HG03039 (cell line): Measurements from ENCODE around the gene CKMT2.

ENCODE experiments used
- ATAC-seq: cut with Tn5 transposase; IDR thresholded peaks from one replicate; pipeline ENCODE4 v1.9.1; 2021; ENCODE audit warnings: mild to moderate bottlenecking, moderate library complexity; ENCODE audit not compliant: unreplicated experiment

CKMT2 gene

DNA sequence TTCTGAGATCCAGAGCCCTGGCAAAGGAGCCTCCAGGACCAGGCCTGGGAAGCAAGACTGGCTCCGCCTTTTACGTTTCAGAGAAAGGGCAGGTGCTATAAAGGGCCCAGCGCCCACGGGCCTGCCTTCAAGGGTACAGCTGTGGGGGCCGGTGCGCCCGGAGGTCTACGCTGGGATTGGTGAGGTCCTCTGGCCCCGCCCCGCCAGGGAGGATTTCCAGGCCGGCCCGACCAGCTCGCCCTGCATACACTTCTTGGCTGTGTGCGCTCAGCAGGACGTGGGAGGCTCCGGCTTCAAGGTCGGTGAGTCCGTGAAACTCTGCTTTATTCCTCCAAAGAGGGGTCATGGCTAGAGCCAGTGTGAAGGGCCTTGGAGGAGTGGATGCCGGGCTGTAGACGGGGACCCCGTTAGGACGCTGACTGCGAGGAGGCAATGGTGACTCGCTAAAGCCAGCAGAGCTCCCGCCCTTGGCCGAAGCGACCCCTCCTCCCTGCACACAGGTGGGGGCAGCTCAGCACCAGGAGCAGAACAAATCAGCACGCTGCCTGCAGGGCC lies at the start of gene CKMT2:
Gene CKMT2, plus strand, starts transcription at position 243 of the 555 bp plus-strand sequence. CDS start 17,811 bp downstream, outside the sequence.
- ATAC-seq, result no peak

DNA sequence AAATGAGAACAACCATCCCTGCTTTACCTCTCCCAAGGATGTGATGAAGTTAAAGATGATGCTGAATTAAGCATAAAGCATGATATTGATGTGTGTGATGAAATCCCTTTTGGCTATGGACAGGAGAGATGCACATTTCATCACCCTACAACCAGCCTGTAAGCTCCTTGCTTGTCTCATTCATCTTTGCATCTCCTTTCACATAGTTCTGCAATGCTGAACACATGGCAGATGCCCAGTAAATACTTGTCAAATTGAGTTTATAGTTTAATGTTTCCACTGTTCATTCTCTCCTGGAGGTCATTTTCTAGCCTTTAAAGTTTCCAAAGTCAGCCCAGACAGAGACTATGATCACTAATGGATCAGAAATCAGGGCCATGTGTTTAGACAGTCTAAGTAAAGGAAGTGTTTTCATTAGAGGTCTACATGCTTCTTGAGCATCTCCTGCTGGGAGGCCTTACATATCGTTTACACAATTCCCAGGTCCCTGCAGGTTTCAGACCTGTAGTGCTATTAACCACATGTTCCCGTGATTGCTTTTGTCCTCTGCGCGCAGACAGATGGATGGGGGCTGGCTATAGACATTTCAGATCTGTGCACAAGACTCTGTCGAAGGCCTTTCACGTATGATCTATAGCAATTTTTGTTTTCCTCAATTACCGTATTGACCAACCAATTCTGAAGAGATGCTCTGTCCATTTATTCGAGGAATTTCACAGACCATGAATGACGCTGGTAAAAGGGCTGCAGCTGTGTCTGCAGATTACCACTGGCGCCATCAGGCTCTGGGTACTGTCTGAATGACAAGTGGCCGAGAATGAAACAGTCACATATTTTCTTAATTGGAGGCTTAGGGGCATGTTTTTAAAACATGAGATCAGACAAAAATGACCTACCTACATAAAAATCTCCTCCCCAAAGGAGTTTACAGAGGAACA lies 49.0 kb upstream of the CKMT2 start:
- no peak for ATAC-seq

DNA sequence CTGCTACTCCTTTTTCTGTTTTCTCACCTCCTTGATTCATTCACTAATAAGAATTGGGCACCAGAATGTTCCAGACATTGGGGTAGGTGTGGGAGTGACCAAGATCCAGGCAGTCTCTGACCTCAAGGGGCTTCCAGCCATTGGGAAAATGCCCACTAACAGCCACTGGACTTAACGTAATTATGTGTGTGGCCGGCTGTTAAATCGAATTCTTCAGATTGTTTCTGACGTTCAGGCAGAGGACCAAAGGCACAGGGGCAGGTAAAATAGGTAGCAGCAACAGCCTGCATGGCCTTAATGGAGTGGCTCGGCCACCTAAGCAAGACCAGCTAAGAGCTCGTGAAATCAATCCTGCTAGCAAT lies 48.4 kb upstream of the CKMT2 start:
- ATAC-seq, result no peak

DNA sequence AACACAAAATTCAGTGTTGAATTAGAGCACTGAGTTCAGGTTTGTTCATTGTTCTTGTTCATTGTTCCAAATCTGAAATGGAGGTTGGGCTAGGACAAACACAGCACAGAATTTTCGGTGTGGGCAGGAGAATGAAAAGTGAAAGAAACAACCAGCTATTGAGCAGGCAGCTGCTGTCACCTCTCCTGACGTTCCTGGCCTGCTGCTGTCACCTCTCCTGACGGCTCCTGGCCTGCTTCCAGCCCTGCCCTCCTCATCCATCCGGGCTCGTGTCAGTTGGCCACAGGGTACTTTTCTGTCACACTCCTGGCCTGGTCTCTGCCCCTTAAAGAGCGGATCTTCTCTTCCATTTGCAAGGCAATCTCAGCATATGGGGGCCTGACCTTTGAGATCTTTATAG lies 45.2 kb upstream of the CKMT2 start:
- ATAC-seq, result no peak

DNA sequence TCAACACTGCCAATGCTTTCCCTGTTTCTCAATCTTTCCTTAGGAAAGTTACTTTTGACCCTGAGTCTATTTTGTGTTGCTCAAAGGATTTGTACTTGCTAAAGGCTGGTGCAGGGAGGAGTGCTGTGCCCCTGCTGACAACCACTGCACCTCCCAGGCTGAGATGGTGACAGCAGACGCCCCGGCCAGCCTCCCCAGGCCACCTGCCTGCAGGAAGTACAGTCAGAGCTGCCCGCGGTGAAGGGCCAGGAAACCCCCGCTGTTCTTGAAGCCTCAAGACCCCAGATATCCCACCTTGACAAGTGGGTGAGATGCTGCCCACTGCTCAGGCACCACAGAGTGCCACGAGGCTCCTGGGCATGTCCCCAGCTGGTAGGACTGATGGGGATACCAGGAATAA lies 44.2 kb upstream of the CKMT2 start:
- ATAC-seq, result no peak

DNA sequence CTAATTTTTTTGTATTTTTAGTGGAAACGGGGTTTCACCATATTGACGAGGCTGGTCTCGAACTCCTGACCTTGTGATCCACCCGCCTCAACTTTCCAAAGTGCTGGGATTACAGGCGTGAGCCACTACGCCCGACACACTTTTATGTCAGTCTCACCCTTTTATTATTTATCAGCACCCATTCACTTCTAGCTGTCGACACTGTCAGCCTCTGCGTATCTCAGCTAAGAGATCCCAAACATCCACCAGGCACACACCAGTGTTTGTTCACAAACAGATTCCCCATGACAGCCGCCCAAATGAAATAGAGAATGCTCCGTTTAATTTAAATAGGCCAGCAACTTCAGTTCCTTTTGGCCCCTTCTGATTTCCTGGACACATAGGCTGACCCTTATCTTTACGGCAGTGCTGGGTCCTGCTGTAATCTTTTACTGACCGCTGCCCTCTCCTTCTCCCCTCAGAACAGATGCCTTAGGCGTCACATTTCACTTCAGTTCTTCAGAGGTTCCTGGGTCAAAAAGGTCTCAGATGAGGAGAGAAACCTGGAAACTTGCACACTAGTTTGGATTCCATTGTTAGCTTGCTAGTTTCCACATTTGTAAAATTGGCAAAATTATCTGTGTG lies 43.1 kb upstream of the CKMT2 start:
- ATAC-seq, result no peak

DNA sequence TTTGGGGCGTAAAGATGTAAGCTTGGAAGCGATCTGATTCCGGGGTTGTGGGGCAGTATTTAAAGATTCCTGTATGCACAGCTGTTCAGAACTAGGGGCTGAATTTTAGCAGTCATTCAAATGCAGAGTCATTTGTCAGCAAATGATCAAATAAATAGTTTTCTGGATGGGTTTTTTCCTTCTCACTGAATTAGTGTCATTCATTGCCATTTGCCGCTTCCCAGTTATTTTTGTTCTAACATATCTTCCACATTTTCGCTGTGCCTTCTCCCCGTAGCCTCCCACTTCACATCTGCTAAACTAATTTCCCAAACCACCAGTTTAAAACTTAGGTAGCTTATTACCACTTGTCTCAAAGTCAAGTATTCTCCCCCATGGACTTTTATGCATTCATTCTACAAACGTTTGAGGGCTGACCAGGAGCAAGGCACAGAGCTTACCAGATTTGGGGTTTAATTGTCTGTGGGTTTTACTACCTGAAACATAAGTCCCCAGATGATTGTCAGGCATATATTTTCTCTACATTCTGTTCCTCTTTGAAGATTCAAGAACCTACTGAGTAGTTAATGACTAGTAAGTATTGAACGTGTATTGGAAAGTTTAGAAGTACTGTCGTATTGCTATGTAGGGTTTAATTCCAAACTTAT lies 41.3 kb upstream of the CKMT2 start:
- ATAC-seq, result no peak

DNA sequence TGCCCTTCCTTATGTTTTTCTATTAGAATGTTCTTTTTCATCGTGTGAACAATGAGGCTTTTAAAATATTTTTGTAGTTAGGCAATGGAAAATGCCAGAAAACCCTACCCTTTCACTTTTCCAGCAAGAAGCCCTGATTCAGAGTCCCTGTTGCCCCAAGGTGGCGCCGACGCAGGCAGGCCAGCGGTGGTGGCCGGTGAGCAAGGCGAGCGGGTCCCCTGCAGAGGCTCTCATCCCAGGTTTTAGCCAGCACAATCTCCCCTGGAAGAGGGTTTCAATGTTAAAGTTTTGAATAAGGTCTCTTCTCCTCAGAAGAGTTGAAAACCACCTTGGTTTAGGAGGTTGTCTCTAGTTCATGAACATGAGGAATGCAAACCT lies 40.8 kb upstream of the CKMT2 start:
- no peak for ATAC-seq

DNA sequence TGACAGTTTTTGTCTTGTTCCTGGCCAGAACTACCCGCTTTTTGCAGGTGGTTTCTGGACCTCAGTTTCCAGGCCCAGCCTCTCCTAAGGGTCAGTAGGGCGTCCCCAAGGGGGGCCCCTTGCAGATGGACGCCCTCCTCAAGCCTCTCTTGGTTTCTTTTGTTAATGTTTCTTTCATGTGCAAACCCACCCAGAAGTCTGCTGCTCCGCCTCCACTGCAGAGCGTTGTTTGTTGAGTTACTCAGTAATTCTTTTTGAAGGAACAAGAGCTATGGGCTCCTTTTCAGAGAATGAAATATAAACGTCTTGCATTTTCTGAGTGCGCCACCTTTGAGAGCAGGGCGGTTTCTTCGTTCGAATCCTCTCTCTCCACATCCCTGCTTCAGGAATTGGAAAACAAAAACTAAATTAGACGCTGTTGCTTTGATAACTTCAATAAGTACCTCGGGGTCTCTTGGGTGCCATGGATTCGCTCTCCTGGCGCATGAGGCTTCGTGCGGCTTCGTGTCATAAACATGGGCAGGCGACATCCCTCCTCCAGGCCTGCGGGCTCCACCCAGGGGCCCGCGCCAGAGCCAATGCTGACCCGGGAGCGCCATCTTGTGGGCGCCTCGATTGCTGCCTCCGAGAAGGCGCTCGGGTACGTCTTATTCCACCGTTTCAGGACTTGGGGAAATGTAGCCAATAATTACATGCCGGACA lies 38.3 kb upstream of the CKMT2 start:
- ATAC-seq, result peak; percentile 87

DNA sequence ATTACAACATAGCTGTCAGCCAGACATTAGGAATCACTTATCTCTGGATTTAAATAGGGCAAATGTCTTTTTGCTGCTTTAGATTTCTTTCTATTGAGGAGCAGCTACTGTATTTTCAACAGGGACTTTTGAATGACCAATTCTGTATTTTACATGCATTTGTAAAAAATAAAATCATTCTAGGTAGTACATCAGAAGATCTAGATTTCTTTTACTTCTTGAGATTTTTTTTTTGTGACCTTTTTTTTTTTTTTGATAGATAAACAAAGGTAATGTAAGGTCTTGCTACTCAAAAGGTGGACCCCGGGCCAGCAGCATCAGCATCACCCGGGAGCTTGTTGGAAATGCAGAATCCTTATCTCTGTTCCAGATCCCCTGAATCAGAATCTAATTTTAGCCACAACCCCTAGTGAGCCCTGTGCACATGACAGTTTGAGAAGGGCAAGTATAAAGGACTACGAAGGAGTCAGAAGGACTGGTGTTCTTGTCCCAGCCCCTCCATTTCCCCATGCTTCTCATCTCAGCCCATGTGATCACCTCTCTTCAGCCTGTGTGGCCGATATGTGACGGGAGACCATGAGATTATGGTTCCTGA lies 37.7 kb upstream of the CKMT2 start:
- ATAC-seq, result no peak

DNA sequence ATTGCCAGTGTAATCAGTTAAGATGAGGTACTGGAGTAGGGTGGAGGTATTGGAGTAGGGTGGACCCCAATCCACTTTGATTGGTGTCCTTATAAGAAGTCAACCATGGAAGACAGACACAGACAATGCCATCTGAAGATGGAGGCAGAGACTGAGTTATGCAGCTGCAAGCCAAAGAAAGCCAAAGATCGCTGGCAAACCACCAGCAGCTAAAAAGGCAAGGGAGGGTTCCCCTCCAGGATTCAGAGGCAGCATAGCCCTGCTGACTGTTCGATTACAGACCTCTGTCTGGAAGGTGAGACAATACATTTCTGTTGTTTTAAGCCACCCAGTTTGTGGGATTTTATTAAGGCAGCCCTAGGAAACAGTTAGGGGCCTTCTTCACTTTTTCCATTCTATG lies 30.5 kb upstream of the CKMT2 start:
- no peak for ATAC-seq

DNA sequence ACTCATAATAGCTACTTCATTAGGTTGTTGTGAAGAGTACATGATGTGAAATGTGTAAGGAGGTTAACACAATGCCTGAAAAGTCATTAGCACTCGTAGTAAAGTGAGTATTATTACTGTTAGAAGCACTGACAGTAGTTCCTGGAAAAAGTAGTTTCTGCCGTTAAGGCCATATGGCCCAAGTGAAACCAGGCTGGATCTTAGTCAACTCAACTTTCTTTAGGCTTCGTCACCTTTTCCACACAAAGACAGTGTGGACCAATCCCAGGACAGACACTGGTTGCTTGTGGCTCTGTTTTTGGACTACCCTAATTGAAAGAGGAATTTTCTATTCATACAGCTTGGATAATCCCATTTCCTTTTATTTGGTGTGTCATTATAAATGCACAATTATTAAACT lies 29.4 kb upstream of the CKMT2 start:
- ATAC-seq, result no peak

DNA sequence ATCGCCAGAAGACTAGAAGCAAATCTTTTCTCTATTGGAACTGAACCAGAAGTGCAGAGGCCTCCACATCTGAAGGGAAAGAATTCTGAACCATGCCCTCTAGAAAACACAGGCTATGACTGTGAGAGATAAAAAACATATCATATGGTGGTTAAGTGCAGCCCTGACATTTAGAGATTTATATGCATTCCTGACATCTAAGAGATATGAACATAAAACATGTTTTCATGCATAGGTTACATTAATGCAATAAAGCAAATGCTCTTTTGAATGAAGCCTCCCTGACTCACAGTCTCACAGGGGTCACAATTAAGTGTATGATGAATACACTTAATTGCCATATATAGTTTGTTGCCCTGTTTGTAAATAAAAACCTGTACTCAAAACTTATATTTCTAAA lies 28.9 kb upstream of the CKMT2 start:
- ATAC-seq, result no peak

DNA sequence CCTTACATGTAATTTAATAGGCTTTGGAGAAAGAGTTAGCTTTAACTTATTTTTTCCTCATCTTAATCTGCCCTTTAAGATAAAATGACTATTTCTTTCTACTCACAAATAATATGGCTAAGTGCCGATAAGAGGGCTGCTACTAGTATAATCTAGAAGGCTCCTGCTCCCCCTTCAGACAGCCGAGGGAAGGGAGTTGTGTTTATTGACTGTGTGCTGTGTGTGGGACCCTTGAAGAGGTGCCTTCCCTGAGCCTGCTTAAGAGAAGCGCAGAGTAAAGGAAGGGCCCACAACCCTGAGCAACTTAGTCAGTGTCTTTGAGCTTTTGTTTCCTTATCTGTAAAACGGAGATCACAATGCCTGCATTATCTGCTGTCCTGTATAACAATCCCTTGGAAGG lies 28.1 kb upstream of the CKMT2 start:
- ATAC-seq, result no peak

DNA sequence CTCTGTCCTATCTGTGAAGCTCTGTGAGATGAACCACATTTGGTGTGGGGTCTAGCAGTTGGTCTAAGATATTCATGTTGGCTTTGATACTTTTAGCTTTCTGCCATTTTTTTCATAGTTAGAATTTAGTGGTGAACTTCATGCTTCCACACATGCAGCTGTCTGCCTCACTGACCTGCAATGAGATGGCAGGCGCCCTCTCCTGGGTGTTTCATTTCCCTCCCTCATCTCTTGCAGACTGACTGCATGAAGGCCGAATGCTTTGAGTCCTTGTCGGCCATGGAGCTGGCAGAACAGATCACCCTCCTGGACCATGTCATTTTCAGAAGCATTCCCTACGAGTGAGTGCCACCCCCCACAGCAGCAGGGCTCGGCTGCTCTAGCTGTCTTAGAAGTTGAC lies 26.1 kb upstream of the CKMT2 start:
- no peak for ATAC-seq

DNA sequence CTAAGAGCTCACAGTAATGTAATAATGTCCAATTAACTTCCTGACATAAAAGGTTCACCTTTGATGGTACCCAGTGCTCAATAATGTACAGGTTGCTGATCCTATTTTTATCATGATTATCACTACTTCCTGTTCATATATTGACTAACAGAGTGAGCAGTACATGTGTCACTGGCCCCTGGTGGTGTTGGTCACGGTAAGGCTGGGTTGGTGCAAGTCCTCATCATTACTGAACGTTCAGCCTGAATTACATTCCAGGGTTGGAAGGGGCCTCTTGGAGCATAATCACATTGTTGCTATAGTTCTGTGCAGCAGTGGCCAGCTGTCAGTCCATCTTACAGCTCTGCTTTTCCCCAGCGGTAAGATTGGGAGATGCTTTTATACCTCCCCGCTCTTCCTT lies 24.2 kb upstream of the CKMT2 start:
- no peak for ATAC-seq

DNA sequence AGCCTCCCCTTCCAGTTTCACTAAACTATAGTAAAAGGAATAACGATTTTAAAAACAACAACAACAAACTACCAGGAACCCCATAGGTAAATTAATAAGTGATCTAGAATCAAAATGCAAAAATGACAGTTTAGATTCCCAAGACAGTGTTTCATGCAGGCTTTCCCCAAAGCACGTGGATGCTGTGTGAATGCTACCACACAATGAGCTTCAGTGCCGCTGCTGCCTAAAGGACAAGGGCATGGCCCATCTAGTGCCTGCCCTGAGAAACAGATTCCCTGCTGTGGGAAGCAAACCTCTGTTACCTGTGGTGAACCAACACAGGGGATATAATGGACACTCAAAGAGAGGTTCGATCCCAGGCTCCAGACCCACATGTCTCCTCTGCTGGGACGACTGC lies 23.7 kb upstream of the CKMT2 start:
- ATAC-seq, result no peak

DNA sequence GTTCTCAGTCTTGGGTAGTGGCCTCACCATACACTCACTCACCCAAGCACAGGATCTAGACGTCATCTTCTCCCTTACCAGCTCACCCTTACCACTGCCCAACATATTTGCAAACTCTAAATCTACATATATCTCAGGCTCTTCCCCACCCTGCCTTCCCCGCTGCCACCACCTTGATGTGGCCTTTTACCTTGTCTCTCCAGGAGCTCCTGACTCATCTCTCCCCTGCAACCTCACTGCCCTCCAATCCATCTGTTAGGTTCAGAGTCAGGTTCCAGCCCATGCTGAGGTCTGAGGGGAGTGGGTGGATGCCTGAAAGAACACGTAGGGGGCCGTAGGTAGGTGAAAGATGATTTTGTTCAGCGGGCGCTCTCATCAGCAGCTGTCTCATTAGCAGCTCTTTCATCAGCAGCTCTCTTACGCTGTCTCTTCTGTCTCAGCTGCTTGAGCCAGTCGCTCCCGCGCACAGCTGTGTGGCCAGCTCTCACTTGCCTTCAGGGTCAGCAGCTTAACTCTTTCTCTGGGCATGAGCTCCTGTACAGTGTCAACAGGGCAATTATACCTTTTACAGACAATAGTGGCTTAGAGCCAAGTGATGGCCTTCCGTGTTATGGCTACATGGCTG lies 23.1 kb upstream of the CKMT2 start:
- no peak for ATAC-seq

DNA sequence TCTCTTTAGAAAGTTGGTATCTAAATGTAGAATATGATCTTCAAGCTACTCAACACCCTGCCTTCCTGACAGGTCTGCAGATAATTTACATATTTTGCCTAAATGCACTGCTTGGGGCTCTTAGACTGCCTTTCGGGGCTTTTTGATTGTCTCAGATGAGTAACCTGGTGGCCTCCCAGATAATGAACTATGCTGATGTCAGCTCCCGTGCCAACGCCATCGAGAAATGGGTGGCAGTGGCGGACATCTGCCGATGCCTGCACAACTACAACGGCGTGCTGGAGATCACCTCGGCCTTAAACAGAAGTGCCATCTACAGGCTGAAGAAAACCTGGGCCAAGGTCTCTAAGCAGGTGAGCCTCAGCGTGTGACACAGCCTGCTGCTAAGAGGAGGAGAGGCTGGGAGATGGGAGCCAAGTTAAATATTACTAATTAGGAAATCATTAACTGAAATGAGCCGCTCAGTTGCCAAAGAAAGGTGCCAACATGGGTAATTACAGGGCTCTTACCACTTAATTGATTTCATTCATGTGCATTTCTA lies 20.8 kb upstream of the CKMT2 start:
- ATAC-seq, result peak; percentile 56

DNA sequence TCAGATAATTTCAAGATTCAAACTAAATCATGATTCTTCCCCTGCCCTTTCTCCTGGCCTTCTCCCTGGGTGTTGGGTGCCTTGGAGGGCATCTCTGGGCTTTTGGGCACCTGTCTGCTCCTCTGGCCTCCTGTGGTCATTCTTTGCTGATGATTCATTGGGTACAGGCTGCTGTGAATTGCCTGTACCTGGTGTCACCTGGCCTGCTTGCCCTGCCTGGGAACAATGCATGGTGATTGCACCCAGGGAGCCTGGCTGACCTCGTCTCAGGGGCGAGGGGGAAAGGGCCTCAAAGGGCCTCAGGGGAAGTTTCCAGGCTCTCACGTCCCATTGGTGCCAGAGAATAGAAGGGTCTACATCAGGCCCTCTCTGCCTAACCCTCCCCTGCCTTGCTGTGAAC lies 20.1 kb upstream of the CKMT2 start:
- ATAC-seq, result no peak
